NCI-H2196 treated with DMSO at 0.1 percent for 48 hours (cell line): Measurements from ENCODE around the gene XYLT1.
"Not testable (repeated sequence)": the region's sequence is repeated elsewhere in the genome, so short reads cannot be mapped to it uniquely, and the experiment has no call there.

Experiments used
- DNase-seq: peaks from one replicate; lab custom pipeline; 2025; ENCODE audit not compliant: unreplicated experiment; lab: John Stamatoyannopoulos, UW

The XYLT1 gene

GRCh38 chr16:17313793-17314547 is 156.8 kb downstream of the XYLT1 start:
- no peak for DNase-seq

DNA sequence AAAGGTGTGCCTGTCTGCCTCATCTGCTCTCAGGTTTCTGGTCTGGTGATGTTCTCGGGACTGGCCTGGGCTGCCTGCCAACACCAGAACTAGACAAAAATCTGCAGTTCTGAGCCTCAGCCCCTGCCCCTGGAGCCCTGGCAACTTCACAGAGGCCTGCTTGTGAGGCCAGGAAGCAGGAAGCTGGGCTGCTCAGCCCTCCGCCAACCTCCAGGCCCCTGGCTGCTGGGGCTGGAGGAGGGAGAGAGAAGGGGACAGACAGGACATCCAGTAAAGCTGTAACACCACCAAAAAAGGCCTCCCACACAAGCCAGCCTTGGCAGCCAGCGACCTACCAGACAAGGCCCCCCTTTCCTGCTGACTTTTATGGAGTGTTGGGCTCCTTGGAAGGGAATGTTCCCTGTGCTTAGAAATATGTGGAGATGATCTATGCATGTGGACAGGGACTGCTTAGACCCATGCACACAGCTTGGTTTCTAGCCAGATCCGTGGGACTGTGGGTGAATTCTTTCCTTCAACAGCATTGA is 157.6 kb downstream of the XYLT1 start:
- DNase-seq: peak; percentile 70

- peak; percentile 34 for DNase-seq
Observed at GRCh38 chr16:17312094-17312710, 158.6 kb downstream of the XYLT1 start.

GRCh38 chr16:17311333-17312093 is 159.2 kb downstream of the XYLT1 start:
- DNase-seq: no peak

GRCh38 chr16:17309510-17309909 is 161.2 kb downstream of the XYLT1 start:
- no peak for DNase-seq

DNA sequence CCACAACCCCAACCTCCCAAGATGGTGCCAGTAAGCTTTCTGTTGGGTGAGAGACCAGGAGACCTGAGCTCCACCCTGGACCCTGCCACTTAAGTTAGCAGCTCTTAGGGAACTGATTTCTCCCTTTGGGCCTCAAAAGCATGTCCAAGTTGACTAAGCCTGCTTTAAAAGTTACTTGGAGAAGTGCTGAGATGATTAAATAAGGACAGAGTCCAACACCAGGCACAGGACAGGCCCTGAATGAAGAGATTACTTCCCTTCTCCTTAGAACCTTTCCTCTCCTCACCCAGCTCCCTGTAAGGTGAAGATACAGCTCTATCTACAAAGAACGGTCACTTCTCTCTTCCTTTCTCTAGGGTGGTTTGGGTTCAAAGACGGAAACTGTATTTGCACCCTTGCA is 162.6 kb downstream of the XYLT1 start:
- DNase-seq: no peak

DNA sequence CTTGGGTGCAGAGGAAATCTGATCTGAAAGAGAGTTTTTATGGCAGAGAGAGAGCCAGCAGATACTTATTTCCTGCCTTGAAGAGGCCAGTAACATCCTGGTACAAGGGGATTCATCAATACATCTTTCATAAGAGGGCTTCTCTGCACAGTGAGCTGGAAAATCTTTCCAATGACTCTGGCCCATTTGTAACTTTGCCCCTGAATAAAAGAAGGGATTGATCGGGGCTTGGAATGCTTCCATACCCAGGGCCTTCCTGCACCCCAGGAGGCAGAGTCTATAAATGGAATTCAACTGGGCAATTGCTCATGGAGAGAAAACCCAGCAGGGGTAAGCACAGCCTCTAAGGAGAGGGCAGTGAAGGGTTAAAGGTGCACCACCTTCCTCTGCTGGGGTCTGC is 163.3 kb downstream of the XYLT1 start:
- no peak for DNase-seq

GRCh38 chr16:17306745-17307144 is 164.0 kb downstream of the XYLT1 start:
- no peak for DNase-seq

DNA sequence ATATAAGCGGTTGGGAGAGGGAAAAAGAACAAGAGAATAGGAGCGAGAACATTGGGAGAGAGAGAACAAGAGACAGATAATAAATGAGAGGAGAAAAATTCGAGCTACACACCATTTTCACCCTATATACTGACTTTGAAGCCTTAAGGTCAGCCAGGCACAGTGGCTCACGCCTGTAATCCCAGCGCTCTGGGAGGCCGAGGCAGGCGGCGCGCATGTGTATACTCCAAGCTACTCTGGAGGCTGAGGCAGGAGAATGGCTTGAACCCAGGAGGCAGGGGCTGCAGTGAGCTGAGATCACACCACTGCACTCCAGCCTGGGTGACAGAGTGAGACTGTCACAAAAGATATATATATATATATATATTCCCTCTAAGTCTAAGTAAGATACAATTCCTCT is 164.5 kb downstream of the XYLT1 start:
- DNase-seq: not testable (repeated sequence)

GRCh38 chr16:17305694-17306093 is 165.1 kb downstream of the XYLT1 start:
- DNase-seq: no peak

GRCh38 chr16:17304491-17305119 is 166.2 kb downstream of the XYLT1 start:
- peak; percentile 20 for DNase-seq

DNA sequence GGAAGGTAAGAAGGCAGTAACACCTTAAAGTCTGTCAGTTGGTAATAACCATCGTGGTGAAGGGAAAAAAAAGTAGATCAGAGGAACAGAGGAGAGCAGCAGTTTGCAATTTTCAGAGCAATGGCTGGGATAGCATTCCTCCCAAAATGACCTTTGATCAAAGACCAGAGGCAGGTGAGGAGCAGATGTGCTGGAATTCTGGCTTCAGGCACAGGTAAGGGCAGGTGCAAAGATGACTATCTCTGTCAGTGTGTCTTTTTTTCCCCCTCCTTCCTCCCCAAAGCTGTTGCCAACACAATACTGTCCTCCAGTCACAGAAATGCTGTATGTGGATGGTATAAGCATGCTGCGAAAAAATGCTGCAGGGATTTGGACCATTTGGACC is 166.7 kb downstream of the XYLT1 start:
- DNase-seq: no peak

DNA sequence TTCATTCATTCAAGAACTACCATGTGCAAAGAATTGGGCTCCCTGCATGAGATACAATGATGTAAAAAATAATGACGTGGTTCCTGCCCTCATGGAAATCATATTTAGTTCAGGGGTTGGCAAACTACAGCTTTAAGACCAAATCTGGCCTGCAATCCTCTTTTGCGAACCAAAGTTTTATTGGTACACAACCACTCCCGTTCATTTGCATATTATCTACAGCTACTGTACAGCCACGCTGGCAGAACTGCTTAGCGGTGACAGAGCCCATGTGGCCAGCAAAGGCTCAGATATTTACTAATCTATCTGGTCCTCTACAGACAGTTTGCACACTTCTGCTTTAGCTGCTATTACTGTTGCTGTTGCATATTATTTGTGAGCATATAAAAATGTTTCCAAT is 167.7 kb downstream of the XYLT1 start:
- DNase-seq: no peak

DNA sequence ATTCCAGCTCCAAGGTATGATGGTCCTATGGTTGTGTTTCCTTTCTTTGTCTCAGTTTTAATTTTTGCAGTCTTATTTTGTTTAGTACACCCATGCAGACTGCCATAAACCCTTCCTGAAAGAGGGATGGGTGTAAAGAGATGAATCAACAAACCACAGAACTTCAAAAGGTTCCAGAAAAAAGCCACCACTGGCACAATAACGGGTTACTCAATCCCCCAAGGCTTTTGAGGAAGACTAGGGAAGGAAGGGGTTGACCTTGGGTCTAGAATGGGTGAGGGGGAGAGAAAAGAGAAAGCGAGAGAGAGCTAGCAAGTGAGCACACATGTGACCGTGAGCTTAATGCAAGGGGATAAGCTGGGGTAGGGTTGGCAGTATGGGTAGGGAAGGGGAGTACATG is 168.1 kb downstream of the XYLT1 start:
- no peak for DNase-seq

- no peak for DNase-seq
Observed at GRCh38 chr16:17302214-17302613, 168.5 kb downstream of the XYLT1 start.

DNA sequence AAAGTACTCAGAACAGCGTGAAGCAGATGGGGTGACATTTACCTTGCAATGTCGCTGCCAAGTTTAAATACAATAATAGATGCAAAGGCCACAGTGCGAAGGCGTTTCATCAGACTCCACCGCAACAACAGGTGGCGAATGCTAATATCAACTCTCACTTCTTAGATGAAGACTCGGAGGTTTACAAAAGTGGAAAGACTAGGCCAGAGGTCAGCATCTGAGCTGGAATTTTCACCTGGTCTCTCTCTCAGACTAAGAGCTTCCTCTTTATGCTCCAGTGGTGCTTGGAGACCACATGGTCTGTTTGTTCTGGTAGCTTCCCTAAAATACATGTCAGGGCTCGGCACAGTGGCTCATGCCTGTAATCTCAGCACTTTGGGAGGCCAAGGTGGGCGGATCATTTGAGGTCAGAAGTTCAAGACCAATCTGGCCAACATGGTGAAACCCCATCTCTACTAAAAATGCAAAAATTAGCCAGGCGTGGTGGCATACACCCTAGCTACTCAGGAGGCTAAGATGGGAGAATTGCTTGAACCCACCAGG is 169.1 kb downstream of the XYLT1 start:
- DNase-seq: peak; percentile 45

DNA sequence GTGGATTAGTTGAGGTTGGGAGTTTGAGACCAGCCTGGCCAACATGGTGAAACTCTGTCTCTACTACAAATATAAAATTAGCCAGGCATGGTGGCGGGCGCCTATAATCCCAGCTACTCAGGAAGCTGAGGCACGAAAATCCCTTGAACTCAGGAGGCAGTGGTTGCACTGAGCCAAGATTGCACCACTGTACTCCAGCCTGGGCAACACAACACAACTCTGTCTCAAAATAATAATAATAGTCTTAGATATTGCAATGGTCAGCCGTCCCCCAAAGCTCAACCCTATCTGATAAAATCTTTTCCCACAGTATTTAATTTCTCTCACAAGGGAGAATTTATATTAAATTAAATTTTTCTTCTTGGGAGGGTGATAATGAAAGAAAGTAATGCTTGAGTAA is 169.6 kb downstream of the XYLT1 start:
- no peak for DNase-seq

GRCh38 chr16:17299790-17300189 is 171.0 kb downstream of the XYLT1 start:
- DNase-seq: no peak

- DNase-seq: no peak
Observed at GRCh38 chr16:17298238-17298637, 172.5 kb downstream of the XYLT1 start.

DNA sequence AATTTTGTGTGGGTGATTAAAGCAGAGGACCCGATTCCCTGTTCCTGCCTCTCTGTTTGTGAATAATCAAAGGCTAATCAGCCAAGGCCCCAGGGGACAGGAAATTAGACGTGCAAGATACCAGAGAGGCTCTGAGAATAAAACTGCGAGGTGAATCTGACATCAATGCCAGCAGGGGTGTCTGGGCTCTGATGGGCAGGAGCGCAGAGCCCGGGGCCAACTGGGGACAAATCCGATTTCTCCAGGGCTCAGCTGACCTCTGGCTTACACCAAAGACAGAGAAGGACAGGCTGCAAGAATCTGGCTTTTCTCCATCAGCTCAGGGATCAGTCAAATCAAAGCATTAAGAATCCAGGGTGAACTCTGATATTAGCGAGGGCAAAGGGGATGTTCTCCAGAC is 174.3 kb downstream of the XYLT1 start:
- no peak for DNase-seq

DNA sequence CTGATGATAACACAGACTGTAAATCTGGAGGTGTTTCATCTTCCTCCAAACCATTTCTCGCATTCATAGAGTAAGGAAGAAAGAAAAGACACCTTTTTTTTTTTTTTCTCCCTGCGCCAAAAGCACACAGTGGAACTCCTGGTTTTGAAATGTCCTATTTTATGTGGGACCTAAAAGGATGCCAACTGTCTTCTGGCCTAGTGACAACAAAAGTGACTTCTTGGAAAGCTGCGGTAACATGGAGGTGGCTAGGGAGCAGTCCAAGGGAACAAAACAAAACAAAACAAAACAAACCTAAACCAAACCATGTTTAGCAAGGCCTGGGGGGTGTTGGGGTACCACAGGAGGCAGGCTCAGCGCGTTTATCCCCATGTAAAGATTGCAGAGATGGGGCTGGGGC is 174.8 kb downstream of the XYLT1 start:
- no peak for DNase-seq
